Endothelial cell of umbilical vein (primary cell): Measurements from ENCODE around the gene C17orf50. TPM values are rescaled to one million over a fixed set of nuclear protein-coding genes. Genes with fewer than 3 reads are reported as not detected.

Source experiments
- BruUV-seq: library from RNA; stranded (reverse); fragments of 400-500 nt; replicated peaks from 2 replicates; lab custom pipeline; 2021; lab: Mats Ljungman, UMichigan
- CTCF ChIA-PET: fragments of 300-600, 350-600 bp; sonication (Branson Sonifier 250); formaldehyde crosslinking; loops from one replicate; lab custom pipeline; 2021; ENCODE audit warnings: antibody characterized with exemption, inconsistent platforms; lab: Charles Lee
- POLR2A ChIA-PET: fragments of 300-600, 350-600 bp; sonication (Branson Sonifier 250); formaldehyde crosslinking; loops from one replicate; lab custom pipeline; 2021; ENCODE audit warnings: antibody characterized with exemption, inconsistent platforms; lab: Charles Lee
- DNase-seq: peaks from one replicate; pipeline ENCODE4 v3.0.0-alpha.2; 2011; ENCODE audit warnings: low read depth, low spot score
- FAIRE-seq: peaks from 2 replicates; lab custom pipeline; 2011; peaks lifted over from hg19 to GRCh38; lab: Jason Lieb, UNC
- H2AFZ ChIP-seq: 2 replicates; pipeline ENCODE4 v1.6.0; 2012; ENCODE audit warnings: low read depth, low read length, control low read depth, inconsistent platforms
- H3K27ac ChIP-seq: 2 replicates; pipeline ENCODE4 v1.5.1; 2011; ENCODE audit warnings: low read depth, mild to moderate bottlenecking, control low read depth, low read length, moderate library complexity; ENCODE audit not compliant: insufficient read depth
- H3K27me3 ChIP-seq, 2 experiments: 2 replicates each; pipeline versions ENCODE4 v1.6.0 to v1.6.1; 2011; ENCODE audit warnings: low read length in 2 of 2, mixed read lengths in 1 of 2; ENCODE audit not compliant: control insufficient read depth in 2 of 2, insufficient read depth in 2 of 2
- H3K36me3 ChIP-seq, 2 experiments: 2 replicates in 1 of 2; 3 replicates in 1 of 2; pipeline ENCODE4 v1.5.1; 2011; ENCODE audit warnings: low read length in 2 of 2, mild to moderate bottlenecking in 1 of 2, moderate library complexity in 1 of 2; ENCODE audit not compliant: control insufficient read depth in 2 of 2, insufficient read depth in 2 of 2; ENCODE audit errors: extremely low read depth in 1 of 2
- H3K4me1 ChIP-seq: 3 replicates; pipeline ENCODE4 v1.5.1; 2011; ENCODE audit warnings: mild to moderate bottlenecking, low read length; ENCODE audit not compliant: control insufficient read depth, insufficient read depth; ENCODE audit errors: extremely low read depth
- H3K4me2 ChIP-seq: 2 replicates; pipeline ENCODE4 v1.6.1; 2011; ENCODE audit warnings: low read length, control low read depth, mixed read lengths; ENCODE audit not compliant: insufficient read depth
- H3K4me3 ChIP-seq, 3 experiments: fragments of 200-600 bp in 1 of 3; sonication (generic), shearing (Covaris generic) in 1 of 3; replicated peaks in 1 of 3; 2 replicates each; pipeline ENCODE4 v1.5.1; 2011 to 2016; ENCODE audit warnings: control low read depth in 3 of 3, low read length in 3 of 3, mild to moderate bottlenecking in 2 of 3, inconsistent platforms in 1 of 3, low read depth in 1 of 3, moderate library complexity in 1 of 3; ENCODE audit not compliant: insufficient read depth in 1 of 3
- H3K79me2 ChIP-seq: 2 replicates; pipeline ENCODE4 v1.6.0; 2012; ENCODE audit warnings: low read length, inconsistent platforms; ENCODE audit not compliant: control insufficient read depth, insufficient read depth
- H3K9ac ChIP-seq: replicated peaks from 2 replicates; pipeline ENCODE3; 2011; ENCODE audit warnings: low read length, control low read depth; ENCODE audit not compliant: insufficient read depth; ENCODE audit errors: extremely low read depth
- H3K9me1 ChIP-seq: replicated peaks from 3 replicates; pipeline ENCODE4 v1.6.0; 2011; ENCODE audit warnings: mild to moderate bottlenecking, low read length; ENCODE audit not compliant: control insufficient read depth, insufficient read depth; ENCODE audit errors: extremely low read depth
- H3K9me3 ChIP-seq: replicated peaks from 2 replicates; pipeline ENCODE4 v1.5.1; 2012; ENCODE audit warnings: low read length, inconsistent platforms; ENCODE audit not compliant: control insufficient read depth, insufficient read depth
- H4K20me1 ChIP-seq: replicated peaks from 2 replicates; pipeline ENCODE3; 2011; ENCODE audit warnings: mild to moderate bottlenecking, low read length; ENCODE audit not compliant: control insufficient read depth, insufficient read depth; ENCODE audit errors: extremely low read depth
- EZH2 ChIP-seq: IDR thresholded peaks from 2 replicates; pipeline ENCODE4 v1.6.1; 2012; ENCODE audit warnings: borderline replicate concordance, low read depth, mild to moderate bottlenecking, moderate library complexity, low read length, inconsistent platforms; ENCODE audit not compliant: severe bottlenecking
- FOS ChIP-seq: IDR thresholded peaks from 2 replicates; pipeline ENCODE4 v1.6.1; 2011; ENCODE audit warnings: mild to moderate bottlenecking, low read length, moderate library complexity, borderline replicate concordance; ENCODE audit not compliant: insufficient read depth
- GATA2 ChIP-seq: IDR thresholded peaks from 2 replicates; pipeline ENCODE4 v1.7.0; 2011; ENCODE audit warnings: low read depth, mild to moderate bottlenecking, moderate library complexity, mixed read lengths, low read length; ENCODE audit not compliant: insufficient read length, insufficient read depth
- JUN ChIP-seq: IDR thresholded peaks from 2 replicates; pipeline ENCODE4 v1.6.1; 2011; ENCODE audit warnings: borderline replicate concordance, low read depth; ENCODE audit not compliant: insufficient read length, insufficient read depth
- MAX ChIP-seq: IDR thresholded peaks from 2 replicates; pipeline ENCODE4 v1.6.1; 2011; ENCODE audit not compliant: insufficient read depth, insufficient read length
- MYC ChIP-seq: IDR thresholded peaks from one replicate; pipeline ENCODE4 v1.6.1; 2011; ENCODE audit warnings: mild to moderate bottlenecking, low read depth, low read length
- POLR2A ChIP-seq: IDR thresholded peaks from 2 replicates; pipeline ENCODE4 v1.6.1; 2012; ENCODE audit warnings: low read depth, mild to moderate bottlenecking, control low read depth, low read length
- POLR2AphosphoS5 ChIP-seq: IDR thresholded peaks from 2 replicates; pipeline ENCODE4 v1.6.1; 2012; ENCODE audit warnings: low read depth, mild to moderate bottlenecking, control low read depth, low read length, moderate library complexity; ENCODE audit not compliant: insufficient read depth
- dilution Hi-C: fragments of 300-500 bp; cut with MboI; formaldehyde crosslinking; loops from one replicate; pipeline ENCODE4 v1.15.0; 2019; ENCODE audit warnings: low sequenced_read_pairs; ENCODE audit not compliant: extremely low pct_ligation_motif_present
- intact Hi-C: fragments of 100-400 bp; cut with micrococcal nuclease; formaldehyde crosslinking; loops from one replicate; pipeline ENCODE4 v1.10.0; 2022
- polyA plus RNA-seq, 4 experiments: library from polyadenylated mRNA; depleted of rRNA in 3 of 4; stranded (reverse) in 3 of 4; unstranded in 1 of 4; fragments of >200 nt; gene quantifications; 2 replicates each; pipeline versions ENCODE4 v1.2.1 to v1.2.3, GENCODE V29; 2011 to 2012; ENCODE audit warnings: missing spikeins in 1 of 4
- total RNA-seq: library from RNA; stranded (reverse); gene quantifications from 2 replicates; pipeline ENCODE4 v1.2.3, GENCODE V29; 2021
- TF ChIP-seq, protein P1 (sequence below), 2 donors: IDR thresholded peaks; 1 replicate in 1 of 2; 2 replicates in 1 of 2; pipeline ENCODE4 v1.5.1; 2011; ENCODE audit warnings: low read length in 2 of 2, mild to moderate bottlenecking in 2 of 2, moderate library complexity in 2 of 2, control low read depth in 1 of 2, inconsistent platforms in 1 of 2, low read depth in 1 of 2; ENCODE audit not compliant: insufficient read depth in 1 of 2; ENCODE audit errors: extremely low read depth in 1 of 2

The C17orf50 gene
- total and polyA plus RNA-seq, 2 donors (not counting 3 experiments of a cell fraction or from before 2014, with no cell fraction given), result 0.15 TPM; not detected in 1

DNA sequence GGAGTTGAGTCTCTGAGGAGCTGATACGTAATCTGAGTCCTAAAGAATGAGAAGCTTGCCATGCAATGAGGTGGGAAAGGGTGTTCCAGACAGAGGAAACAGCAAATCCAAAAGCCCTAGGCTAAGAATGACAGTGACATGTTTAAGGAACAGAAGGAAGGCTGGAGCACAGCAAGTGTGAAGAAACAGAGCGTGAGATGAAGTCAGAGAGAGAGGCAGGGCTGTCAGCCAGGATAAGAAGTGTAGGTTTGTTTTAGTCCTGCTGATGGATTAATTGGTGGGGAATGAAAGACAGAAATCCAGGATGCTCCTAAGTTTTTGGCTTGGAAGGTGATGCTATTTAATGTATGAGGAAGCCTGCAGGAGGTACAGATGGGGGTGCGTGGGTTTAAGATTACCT lies 20.3 kb downstream of the C17orf50 start:
- dilution Hi-C loops, result no loop called here
- Histone ChIP-seq H3K4me2 (no peak overlapping the region), H3K9ac (no peak overlapping the region), H3K36me3 (no peaks in the 10 kb centered on the region), H3K27ac (no peak overlapping the region), H3K9me1 (no peaks in the 10 kb centered on the region), H3K4me1 (no peaks in the 10 kb centered on the region), H2AFZ (no peak overlapping the region), H3K27me3 (peaks cover 10 to 19% of the 10 kb centered on the region in 2 experiments), H3K9me3 (no peaks in the 10 kb centered on the region), H3K4me3 (no peak overlapping the region), H3K79me2 (no peaks in the 10 kb centered on the region), H4K20me1 (no peaks in the 10 kb centered on the region)
- POLR2A ChIA-PET, result no interaction called here
- intact Hi-C loops, result no loop called here
- BruUV-seq, result no TSS peak
- CTCF ChIA-PET, result interaction anchor here (0.9 to 4.5 kb wide), 5 partner anchors 9 to 28 kb away, joined by 3 to 33 read pairs (median 6); partner anchors contain the start of genes MMP28 and TAF15
- DNase-seq (no peak), FAIRE-seq (no peak)
- TF ChIP-seq FOS, result no peak
- TF ChIP-seq POLR2A, result no peak
- no peak for TF ChIP-seq MAX
- no peak for TF ChIP-seq MYC
- TF ChIP-seq EZH2, result no peak
- TF ChIP-seq JUN, result no peak
- no peak for TF ChIP-seq POLR2AphosphoS5
- no peak for TF ChIP-seq GATA2
- TF ChIP-seq, protein P1, sequence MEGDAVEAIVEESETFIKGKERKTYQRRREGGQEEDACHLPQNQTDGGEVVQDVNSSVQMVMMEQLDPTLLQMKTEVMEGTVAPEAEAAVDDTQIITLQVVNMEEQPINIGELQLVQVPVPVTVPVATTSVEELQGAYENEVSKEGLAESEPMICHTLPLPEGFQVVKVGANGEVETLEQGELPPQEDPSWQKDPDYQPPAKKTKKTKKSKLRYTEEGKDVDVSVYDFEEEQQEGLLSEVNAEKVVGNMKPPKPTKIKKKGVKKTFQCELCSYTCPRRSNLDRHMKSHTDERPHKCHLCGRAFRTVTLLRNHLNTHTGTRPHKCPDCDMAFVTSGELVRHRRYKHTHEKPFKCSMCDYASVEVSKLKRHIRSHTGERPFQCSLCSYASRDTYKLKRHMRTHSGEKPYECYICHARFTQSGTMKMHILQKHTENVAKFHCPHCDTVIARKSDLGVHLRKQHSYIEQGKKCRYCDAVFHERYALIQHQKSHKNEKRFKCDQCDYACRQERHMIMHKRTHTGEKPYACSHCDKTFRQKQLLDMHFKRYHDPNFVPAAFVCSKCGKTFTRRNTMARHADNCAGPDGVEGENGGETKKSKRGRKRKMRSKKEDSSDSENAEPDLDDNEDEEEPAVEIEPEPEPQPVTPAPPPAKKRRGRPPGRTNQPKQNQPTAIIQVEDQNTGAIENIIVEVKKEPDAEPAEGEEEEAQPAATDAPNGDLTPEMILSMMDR (IDR thresholded peaks at IDR 0.05; ENCODE audit: extremely low read depth in 1 of 2, insufficient read depth in 1 of 2, low read depth in 1 of 2, low read length in 2 of 2), result no peak
